Stimulated activated effector memory CD8-positive, alpha-beta T cell treated with anti-CD3 and anti-CD28 coated beads, Interleukin-12 subunit alpha, Interleukin-12 subunit beta, amount 100 ng/mL, for 72 hours (primary cell): ENCODE results near the gene COX5B.
"Not testable (repeated sequence)": the region's sequence is repeated elsewhere in the genome, so short reads cannot be mapped to it uniquely, and the experiment has no call there.

ENCODE experiments used
- ATAC-seq: fragments of 150-1000 bp; cut with Tn5 transposase; 2 replicates; pipeline ENCODE4 v1.10.0; 2021
- DNase-seq, 2 donors: peaks; one replicate each; pipeline ENCODE4 v3.0.0; 2021 to 2022; ENCODE audit warnings: low spot score in 2 of 2
- H3K27ac Mint-ChIP-seq: one replicate; pipeline ENCODE4 v1.8.0; 2022; ENCODE audit warnings: mild to moderate bottlenecking, mixed read lengths
- H3K36me3 Mint-ChIP-seq: one replicate; pipeline ENCODE4 v1.8.0; 2022; ENCODE audit warnings: mild to moderate bottlenecking, mixed read lengths
- H3K4me1 Mint-ChIP-seq: one replicate; pipeline ENCODE4 v1.8.0; 2022; ENCODE audit warnings: mixed read lengths
- H3K4me3 Mint-ChIP-seq: one replicate; pipeline ENCODE4 v1.8.0; 2022; ENCODE audit warnings: mild to moderate bottlenecking, mixed read lengths
- H3K9me3 Mint-ChIP-seq: one replicate; pipeline ENCODE4 v1.8.0; 2022; ENCODE audit warnings: mixed read lengths

Gene COX5B

GRCh38 chr2:97645695-97646629 is at the start of gene COX5B:
Gene COX5B (plus strand): TSS chr2:97646062. CDS start chr2:97646087, 25 bp downstream.
- peak within 1 kb of the TSS; percentile 90 for H3K4me3 Mint-ChIP-seq
- peak within 1 kb of the TSS; percentile 94 for H3K27ac Mint-ChIP-seq
- H3K4me1 Mint-ChIP-seq, result peaks cover 24% of the 10 kb centered on the region
- DNase-seq (peak; percentile 95 to 99), ATAC-seq (peak; percentile 93)
- no peaks in the 10 kb centered on the region for H3K9me3 Mint-ChIP-seq
- peaks cover 58% of the 10 kb centered on the region for H3K36me3 Mint-ChIP-seq

- not testable (repeated sequence) for H3K9me3 Mint-ChIP-seq, H3K4me1 Mint-ChIP-seq, H3K27ac Mint-ChIP-seq, ATAC-seq, H3K4me3 Mint-ChIP-seq, H3K36me3 Mint-ChIP-seq, DNase-seq
Observed at GRCh38 chr2:97596180-97596579, 49.7 kb upstream of the COX5B start.

- not testable (repeated sequence) for H3K27ac Mint-ChIP-seq, H3K4me3 Mint-ChIP-seq, H3K36me3 Mint-ChIP-seq, ATAC-seq, H3K9me3 Mint-ChIP-seq, H3K4me1 Mint-ChIP-seq, DNase-seq
Observed at GRCh38 chr2:97601537-97601936, 44.3 kb upstream of the COX5B start.

GRCh38 chr2:97605109-97605508 is 40.8 kb upstream of the COX5B start:
- not testable (repeated sequence) for H3K4me1 Mint-ChIP-seq, H3K9me3 Mint-ChIP-seq, H3K27ac Mint-ChIP-seq, H3K36me3 Mint-ChIP-seq, H3K4me3 Mint-ChIP-seq, ATAC-seq, DNase-seq

- H3K27ac Mint-ChIP-seq, H3K36me3 Mint-ChIP-seq, H3K9me3 Mint-ChIP-seq, H3K4me1 Mint-ChIP-seq, H3K4me3 Mint-ChIP-seq, DNase-seq: not testable (repeated sequence)
- peak; percentile 54 for ATAC-seq
Observed at GRCh38 chr2:97605524-97606339, 40.1 kb upstream of the COX5B start.

- peak; percentile 33 for ATAC-seq
- not testable (repeated sequence) for H3K27ac Mint-ChIP-seq, H3K4me3 Mint-ChIP-seq, H3K9me3 Mint-ChIP-seq, DNase-seq, H3K36me3 Mint-ChIP-seq, H3K4me1 Mint-ChIP-seq
Observed at GRCh38 chr2:97608745-97609144, 37.1 kb upstream of the COX5B start.

GRCh38 chr2:97611895-97612294 is 34.0 kb upstream of the COX5B start:
- not testable (repeated sequence) for H3K4me1 Mint-ChIP-seq, H3K27ac Mint-ChIP-seq, ATAC-seq, DNase-seq, H3K9me3 Mint-ChIP-seq, H3K36me3 Mint-ChIP-seq, H3K4me3 Mint-ChIP-seq

- not testable (repeated sequence) for H3K9me3 Mint-ChIP-seq, H3K4me3 Mint-ChIP-seq, ATAC-seq, H3K36me3 Mint-ChIP-seq, DNase-seq, H3K27ac Mint-ChIP-seq, H3K4me1 Mint-ChIP-seq
Observed at GRCh38 chr2:97615746-97616145, 30.1 kb upstream of the COX5B start.

GRCh38 chr2:97617911-97618310 is 28.0 kb upstream of the COX5B start:
- Mint-ChIP-seq H3K36me3 (no peaks in the 10 kb centered on the region), H3K4me3 (no peak overlapping the region), H3K9me3 (no peaks in the 10 kb centered on the region), H3K27ac (peak overlapping the region; percentile 17), H3K4me1 (peaks cover 6% of the 10 kb centered on the region)
- ATAC-seq (no peak), DNase-seq (no peak)

- not testable (repeated sequence) for H3K4me3 Mint-ChIP-seq, H3K9me3 Mint-ChIP-seq, DNase-seq, H3K4me1 Mint-ChIP-seq, H3K27ac Mint-ChIP-seq, H3K36me3 Mint-ChIP-seq
- peak; percentile 93 for ATAC-seq
Observed at GRCh38 chr2:97618939-97619827, 26.7 kb upstream of the COX5B start.

GRCh38 chr2:97620492-97620891 is 25.4 kb upstream of the COX5B start:
- not testable (repeated sequence) for H3K4me3 Mint-ChIP-seq, H3K4me1 Mint-ChIP-seq, H3K27ac Mint-ChIP-seq, DNase-seq, ATAC-seq, H3K36me3 Mint-ChIP-seq, H3K9me3 Mint-ChIP-seq

GRCh38 chr2:97622976-97623375 is 22.9 kb upstream of the COX5B start:
- H3K4me3 Mint-ChIP-seq, H3K9me3 Mint-ChIP-seq, H3K36me3 Mint-ChIP-seq, DNase-seq, H3K4me1 Mint-ChIP-seq, ATAC-seq: not testable (repeated sequence)
- peak overlapping the region; percentile 37 for H3K27ac Mint-ChIP-seq

- not testable (repeated sequence) for ATAC-seq, H3K36me3 Mint-ChIP-seq, H3K9me3 Mint-ChIP-seq, DNase-seq, H3K4me3 Mint-ChIP-seq, H3K4me1 Mint-ChIP-seq, H3K27ac Mint-ChIP-seq
Observed at GRCh38 chr2:97625354-97626048, 20.4 kb upstream of the COX5B start.

GRCh38 chr2:97626049-97626430 is 19.8 kb upstream of the COX5B start:
- not testable (repeated sequence) for H3K4me3 Mint-ChIP-seq, H3K36me3 Mint-ChIP-seq, H3K9me3 Mint-ChIP-seq, DNase-seq, ATAC-seq, H3K27ac Mint-ChIP-seq, H3K4me1 Mint-ChIP-seq
